Naive thymus-derived CD8-positive, alpha-beta T cell (primary cell): ENCODE measurements around the gene BID. TPM values are rescaled to one million over a fixed set of nuclear protein-coding genes. Genes with fewer than 3 reads are reported as not detected.

Source experiments
- ATAC-seq, 2 donors: fragments of 150-1000 bp; cut with Tn5 transposase in 1 of 2; sonication (Bioruptor Pico), chemical (Tn5 transposase) in 1 of 2; 1 replicate in 1 of 2; 2 replicates in 1 of 2; pipeline ENCODE4 v1.10.0; 2021; ENCODE audit warnings: mild to moderate bottlenecking in 2 of 2, moderate library complexity in 2 of 2
- POLR2A ChIA-PET: fragments of 350-600 bp; sonication (Branson Sonifier 250); formaldehyde crosslinking; loops from one replicate; lab custom pipeline; 2021; ENCODE audit warnings: antibody characterized with exemption; lab: Charles Lee
- DNase-seq, 10 donors: peaks; one replicate each; pipeline versions ENCODE4 v3.0.0 to v3.0.0-alpha.2; 2020 to 2022
- H3K27ac Mint-ChIP-seq, 10 donors: one replicate each; pipeline ENCODE4 v1.8.0; 2020 to 2022; ENCODE audit warnings: mild to moderate bottlenecking in 10 of 10, mixed read lengths in 10 of 10, moderate library complexity in 4 of 10, inconsistent platforms in 1 of 10
- H3K27me3 Mint-ChIP-seq, 5 donors: one replicate each; pipeline ENCODE4 v1.8.0; 2021 to 2022; ENCODE audit warnings: mixed read lengths in 5 of 5
- H3K36me3 Mint-ChIP-seq, 3 donors: one replicate each; pipeline ENCODE4 v1.8.0; 2020 to 2022; ENCODE audit warnings: mixed read lengths in 3 of 3, mild to moderate bottlenecking in 2 of 3, inconsistent platforms in 1 of 3
- H3K4me1 Mint-ChIP-seq, 4 donors: one replicate each; pipeline ENCODE4 v1.8.0; 2021 to 2022; ENCODE audit warnings: mixed read lengths in 4 of 4
- H3K4me3 Mint-ChIP-seq, 10 donors: one replicate each; pipeline ENCODE4 v1.8.0; 2020 to 2022; ENCODE audit warnings: mild to moderate bottlenecking in 10 of 10, mixed read lengths in 10 of 10, moderate library complexity in 6 of 10, inconsistent platforms in 1 of 10
- H3K9me3 Mint-ChIP-seq, 9 donors: one replicate each; pipeline ENCODE4 v1.8.0; 2020 to 2022; ENCODE audit warnings: mixed read lengths in 9 of 9, mild to moderate bottlenecking in 3 of 9, inconsistent platforms in 1 of 9, moderate library complexity in 1 of 9
- polyA plus RNA-seq, 3 donors: library from polyadenylated mRNA; unstranded; fragments of 300-500 nt; fragmentation: Illumina TruSeq; gene quantifications; one replicate each; pipeline ENCODE4 v1.2.3, GENCODE V29; 2021
- total RNA-seq, 8 experiments: library from RNA in 2 of 8; stranded (reverse) in 2 of 8; gene quantifications; one replicate each; pipeline ENCODE4 v1.2.3 and lab custom pipeline; 2021 to 2026

The BID gene
- total and polyA plus RNA-seq, 5 experiments from 2014 or later, result 22.3 to 84.1 (median 67.0) TPM

- DNase-seq (no peak), ATAC-seq (no peak)
- POLR2A ChIA-PET, result no interaction called here
- Mint-ChIP-seq H3K4me3 (no peak overlapping the region), H3K9me3 (no peaks in the 10 kb centered on the region), H3K4me1 (peaks cover 14 to 15% (median 15%) of the 10 kb centered on the region in 4 donors), H3K27ac (peak overlapping the region; percentile 48 to 89 (median 66)), H3K27me3 (no peaks in the 10 kb centered on the region), H3K36me3 (peaks cover 0 to 78% (median 15%) of the 10 kb centered on the region in 3 donors)
Observed at GRCh38 chr22:17733466-17733865, 40.8 kb downstream of the BID start.

DNA sequence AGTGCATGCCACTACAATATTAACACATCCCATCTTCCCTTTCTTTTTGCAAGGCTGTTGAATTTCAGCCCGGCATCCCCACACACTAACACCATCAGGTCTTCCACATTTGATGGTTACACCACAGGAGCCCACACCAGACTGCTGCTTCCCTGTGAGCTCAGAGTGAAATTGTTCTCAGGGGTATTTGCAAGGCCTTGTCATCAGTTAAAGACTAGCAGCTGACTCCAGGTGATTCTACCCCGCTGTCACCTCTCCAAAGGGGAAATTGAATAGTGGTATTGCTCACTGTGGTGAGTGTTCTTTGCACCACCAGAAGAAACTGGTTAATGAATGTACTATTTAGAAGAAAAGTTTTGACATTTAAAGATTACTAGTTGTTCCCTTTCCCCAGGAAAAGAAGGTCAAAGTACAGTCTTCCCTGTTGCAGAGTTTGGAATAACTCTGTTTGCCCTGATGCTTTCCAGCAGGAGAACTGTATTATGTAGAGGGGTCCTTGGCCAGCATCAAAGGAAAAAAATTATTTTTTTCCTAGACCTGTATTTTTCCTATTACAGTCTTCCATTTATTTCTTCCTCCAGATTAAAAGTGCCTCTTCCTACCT is 41.9 kb downstream of the BID start:
- Mint-ChIP-seq H3K4me1 (peaks cover 14 to 16% (median 15%) of the 10 kb centered on the region in 4 donors), H3K9me3 (no peaks in the 10 kb centered on the region), H3K27ac (peak overlapping the region in 5 of 10 donors; percentile 41 to 81 (median 49)), H3K4me3 (no peak overlapping the region), H3K36me3 (peaks cover 0 to 76% (median 15%) of the 10 kb centered on the region in 3 donors), H3K27me3 (no peaks in the 10 kb centered on the region)
- DNase-seq (no peak), ATAC-seq (no peak)
- POLR2A ChIA-PET, result no interaction called here

DNA sequence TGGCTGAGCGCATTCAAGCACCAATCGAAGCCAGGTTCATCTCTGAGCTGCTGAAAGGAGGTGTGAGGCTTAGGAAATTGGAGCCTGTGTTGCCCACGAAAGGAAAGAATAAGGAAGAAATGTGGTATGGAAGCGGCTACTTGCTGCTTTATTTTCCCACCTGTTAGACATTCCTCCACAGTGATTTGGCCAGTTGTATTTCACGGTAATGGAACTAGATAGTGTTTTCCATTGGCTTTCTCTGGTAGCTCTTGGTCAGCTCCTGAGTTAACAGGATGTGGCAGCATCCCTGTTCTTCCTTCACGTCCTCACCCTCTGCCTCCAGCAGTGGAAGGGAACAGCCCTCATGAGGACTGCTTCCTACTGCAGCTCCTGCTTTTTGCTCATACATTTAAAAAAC is 44.7 kb downstream of the BID start:
- ATAC-seq (no peak), DNase-seq (no peak)
- POLR2A ChIA-PET, result no interaction called here
- Mint-ChIP-seq H3K36me3 (peaks cover 0 to 65% (median 18%) of the 10 kb centered on the region in 3 donors), H3K4me3 (no peak overlapping the region), H3K4me1 (peaks cover 23 to 31% (median 27%) of the 10 kb centered on the region in 4 donors), H3K9me3 (no peaks in the 10 kb centered on the region), H3K27ac (peak overlapping the region in 8 of 10 donors; percentile 1 to 91 (median 75)), H3K27me3 (no peaks in the 10 kb centered on the region)

DNA sequence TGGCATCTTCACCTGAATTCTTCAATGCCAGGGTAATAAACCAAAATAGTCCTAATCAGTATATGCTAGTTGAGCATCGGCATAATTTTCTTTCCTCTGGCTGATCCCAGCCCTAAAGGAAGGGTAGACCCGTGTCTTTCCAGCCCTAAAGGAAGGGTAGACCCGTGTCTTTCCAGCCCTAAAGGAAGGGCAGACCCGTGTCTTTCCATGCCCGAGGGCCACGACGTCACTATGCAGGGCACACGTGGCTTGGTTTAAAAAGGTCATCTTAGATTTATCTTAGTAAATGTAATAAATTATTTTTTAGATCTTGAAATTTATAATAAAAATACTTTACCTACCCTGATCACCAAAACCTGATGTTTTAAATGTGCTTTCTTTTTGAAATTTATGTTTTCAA is 45.5 kb downstream of the BID start:
- Mint-ChIP-seq H3K4me3 (no peak overlapping the region), H3K27me3 (no peaks in the 10 kb centered on the region), H3K36me3 (peaks cover 0 to 58% (median 18%) of the 10 kb centered on the region in 3 donors), H3K27ac (peak overlapping the region in 4 of 10 donors; percentile 1 to 91 (median 16)), H3K4me1 (peaks cover 17 to 24% (median 22%) of the 10 kb centered on the region in 4 donors), H3K9me3 (no peaks in the 10 kb centered on the region)
- DNase-seq (no peak), ATAC-seq (no peak)
- POLR2A ChIA-PET, result no interaction called here

- Mint-ChIP-seq H3K36me3 (peaks cover 0 to 49% (median 13%) of the 10 kb centered on the region in 3 donors), H3K4me1 (peaks cover 13 to 20% (median 15%) of the 10 kb centered on the region in 4 donors), H3K9me3 (no peaks in the 10 kb centered on the region), H3K27ac (peak overlapping the region; percentile 42 to 95 (median 80)), H3K27me3 (no peaks in the 10 kb centered on the region), H3K4me3 (no peak overlapping the region)
- ATAC-seq (no peak), DNase-seq (no peak)
- POLR2A ChIA-PET, result no interaction called here
Observed at GRCh38 chr22:17726928-17727897, 47.1 kb downstream of the BID start.

GRCh38 chr22:17726006-17726927 is 48.0 kb downstream of the BID start:
- ATAC-seq (peak in 1 of 2 donors; percentile 14), DNase-seq (no peak)
- Mint-ChIP-seq H3K4me1 (peaks cover 13 to 20% (median 15%) of the 10 kb centered on the region in 4 donors), H3K9me3 (no peaks in the 10 kb centered on the region), H3K27ac (peak overlapping the region; percentile 30 to 95 (median 80)), H3K4me3 (peak overlapping the region in 1 of 10 donors; percentile 56), H3K27me3 (no peaks in the 10 kb centered on the region), H3K36me3 (peaks cover 0 to 44% (median 13%) of the 10 kb centered on the region in 3 donors)
- POLR2A ChIA-PET, result no interaction called here

DNA sequence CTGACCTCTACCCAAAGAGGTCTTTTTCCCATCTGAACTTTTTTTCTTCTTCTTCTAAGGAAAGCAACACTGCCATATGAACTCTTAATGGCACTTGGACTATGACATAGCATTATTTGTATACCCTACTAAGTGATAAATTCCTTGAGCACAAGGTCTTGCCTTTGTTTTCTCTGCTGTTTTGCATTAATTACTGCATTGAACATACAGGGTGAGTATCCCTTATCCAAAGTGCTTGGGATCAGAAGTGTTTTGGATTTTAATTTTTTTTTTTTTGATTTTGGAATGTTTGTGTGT is 48.8 kb downstream of the BID start:
- Mint-ChIP-seq H3K27me3 (no peaks in the 10 kb centered on the region), H3K36me3 (peaks cover 0 to 40% (median 9%) of the 10 kb centered on the region in 3 donors), H3K9me3 (no peaks in the 10 kb centered on the region), H3K4me3 (no peak overlapping the region), H3K27ac (peak overlapping the region in 5 of 10 donors; percentile 0 to 69 (median 2)), H3K4me1 (peaks cover 13 to 20% (median 15%) of the 10 kb centered on the region in 4 donors)
- ATAC-seq, result no peak
- no peak for DNase-seq
- POLR2A ChIA-PET, result no interaction called here

DNA sequence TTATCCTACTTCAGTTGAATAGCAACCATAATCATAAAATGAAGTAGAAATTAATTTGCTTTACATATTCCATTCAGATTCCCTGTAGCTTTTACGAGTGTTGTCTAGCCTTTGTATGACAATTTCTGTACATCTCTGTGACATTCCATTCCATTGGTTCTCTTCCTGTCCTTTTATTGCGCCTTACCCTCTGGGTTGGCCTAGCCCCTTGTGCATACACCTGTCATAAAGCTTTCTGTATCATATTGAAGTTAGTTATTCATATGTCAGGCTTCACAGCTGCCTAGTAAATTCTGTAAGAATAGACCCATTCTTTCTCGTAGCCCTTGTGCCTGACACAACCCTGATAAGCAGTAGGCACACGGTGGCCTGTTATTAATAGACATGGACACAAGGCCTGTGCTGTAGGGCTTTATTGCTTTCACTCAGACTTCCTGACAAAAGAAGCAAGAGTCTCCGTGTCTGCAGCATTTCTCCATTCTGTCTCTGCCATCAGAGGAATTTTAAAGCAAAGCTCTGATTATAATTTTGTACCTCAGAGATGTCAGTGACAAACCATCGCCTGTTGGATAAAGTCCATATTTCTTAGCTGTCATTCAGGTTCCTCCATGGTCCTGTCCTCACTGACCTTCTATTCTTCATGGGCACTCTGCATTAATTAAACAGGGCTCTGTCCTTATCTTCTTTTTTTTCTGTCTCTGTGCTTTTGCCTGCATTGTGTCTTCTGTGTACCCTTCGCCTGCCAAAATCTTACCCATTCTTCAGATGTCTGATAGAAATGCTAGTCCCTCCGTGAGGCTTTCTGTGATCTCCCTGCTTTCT is 49.4 kb downstream of the BID start:
- H3K27ac Mint-ChIP-seq, result peak overlapping the region in 8 of 10 donors; percentile 1 to 47 (median 11)
- POLR2A ChIA-PET, result no interaction called here
- DNase-seq (no peak), ATAC-seq (no peak)
- no peaks in the 10 kb centered on the region for H3K9me3 Mint-ChIP-seq
- peaks cover 0 to 35% (median 4%) of the 10 kb centered on the region in 3 donors for H3K36me3 Mint-ChIP-seq
- H3K4me3 Mint-ChIP-seq, result no peak overlapping the region
- H3K27me3 Mint-ChIP-seq, result no peaks in the 10 kb centered on the region
- H3K4me1 Mint-ChIP-seq, result peaks cover 12 to 20% (median 15%) of the 10 kb centered on the region in 4 donors

DNA sequence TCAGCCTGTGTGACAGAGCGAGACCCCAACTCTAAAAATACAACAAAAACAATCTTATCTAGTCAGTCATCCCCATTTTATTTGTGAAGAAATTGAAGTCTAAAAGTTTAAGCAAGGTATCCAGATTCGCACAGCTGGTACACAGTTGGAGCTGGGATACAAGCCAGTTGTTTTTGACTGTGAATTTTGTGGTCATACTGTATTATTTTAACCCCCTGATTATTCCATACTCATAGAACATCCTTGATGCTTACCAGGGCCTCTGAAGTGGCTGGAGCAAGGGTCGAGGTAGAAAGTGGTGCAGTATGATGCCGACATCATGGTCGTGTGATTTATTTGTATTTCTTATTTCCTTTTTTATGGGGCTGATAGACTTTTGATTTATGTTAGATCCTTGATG is 50.0 kb downstream of the BID start:
- Mint-ChIP-seq H3K9me3 (no peaks in the 10 kb centered on the region), H3K27ac (peak overlapping the region in 5 of 10 donors; percentile 8 to 76 (median 35)), H3K4me3 (no peak overlapping the region), H3K4me1 (peaks cover 11 to 20% (median 15%) of the 10 kb centered on the region in 4 donors), H3K36me3 (peaks cover 0 to 30% (median 3%) of the 10 kb centered on the region in 3 donors), H3K27me3 (no peaks in the 10 kb centered on the region)
- POLR2A ChIA-PET, result interaction anchor here (0.6 kb wide), 1 partner anchor 62 kb away, joined by 6 read pairs; no protein-coding TSS in a partner anchor
- DNase-seq, result no peak
- no peak for ATAC-seq

GRCh38 chr22:17719911-17720310 is 54.4 kb downstream of the BID start:
- no peak for ATAC-seq
- POLR2A ChIA-PET, result no interaction called here
- Mint-ChIP-seq H3K36me3 (peaks cover 0 to 14% (median 0%) of the 10 kb centered on the region in 3 donors), H3K27ac (no peak overlapping the region), H3K9me3 (no peaks in the 10 kb centered on the region), H3K4me3 (no peak overlapping the region), H3K4me1 (peaks cover 0 to 6% (median 3%) of the 10 kb centered on the region in 4 donors), H3K27me3 (no peaks in the 10 kb centered on the region)
- DNase-seq, result no peak

DNA sequence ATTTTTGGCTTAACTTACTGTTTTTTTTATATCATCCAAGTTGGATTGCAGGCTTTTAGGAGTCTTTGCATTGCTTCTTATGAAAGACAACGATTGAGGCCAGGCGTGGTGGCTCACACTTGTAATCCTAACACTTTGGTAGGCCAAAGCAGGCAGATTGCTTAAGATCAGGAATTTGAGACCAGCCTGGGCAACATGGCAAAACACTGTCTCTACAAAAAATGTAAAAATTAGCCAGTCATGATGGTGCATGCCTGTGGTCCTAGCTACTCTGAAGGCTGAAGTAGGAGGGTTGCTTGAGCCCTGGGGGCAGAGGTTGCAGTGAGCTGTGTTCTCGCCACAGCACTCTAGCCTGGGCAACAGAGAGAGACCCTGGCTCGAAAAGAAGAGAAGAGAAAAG is 56.6 kb downstream of the BID start:
- Mint-ChIP-seq H3K36me3 (peaks cover 0 to 11% (median 6%) of the 10 kb centered on the region in 3 donors), H3K27me3 (no peaks in the 10 kb centered on the region), H3K4me1 (peaks cover 0 to 6% (median 2%) of the 10 kb centered on the region in 4 donors), H3K27ac (peak overlapping the region in 3 of 10 donors; percentile 8 to 60 (median 17)), H3K9me3 (no peaks in the 10 kb centered on the region), H3K4me3 (no peak overlapping the region)
- POLR2A ChIA-PET, result no interaction called here
- DNase-seq (no peak), ATAC-seq (no peak)
